ENCODE results near the gene LDB1. TPM values are rescaled to one million over a fixed set of nuclear protein-coding genes. Genes with fewer than 3 reads are reported as not detected.

The LDB1 gene
- total and polyA plus RNA-seq, 10 of the 15 experiments (the other 5 are each of a cell fraction or from before 2014, with no cell fraction given): 1.7 to 71.5 (median 36.9) TPM

- no peak for TF ChIP-seq KAT2A (conservative IDR thresholded peaks at IDR 0.05; ENCODE audit: control insufficient read depth, low read depth, low read length)
- TF ChIP-seq ZNF592 (IDR thresholded peaks at IDR 0.05): no peak
- TF ChIP-seq ZNF384 (IDR thresholded peaks at IDR 0.05; ENCODE audit: borderline replicate concordance, low read depth, low read length): no peak
- no peak for TF ChIP-seq SUPT20H (IDR thresholded peaks at IDR 0.05; ENCODE audit: borderline replicate concordance, control insufficient read depth, low read depth, low read length)
- TF ChIP-seq WRNIP1 (IDR thresholded peaks at IDR 0.05; ENCODE audit: borderline replicate concordance, low read depth, low read length): no peak
- TF ChIP-seq REST (IDR thresholded peaks at IDR 0.05; ENCODE audit: low read depth, low read length): no peak
- TF ChIP-seq KLF5 (IDR thresholded peaks at IDR 0.05; ENCODE audit: partially characterized antibody): peak; percentile 24
- TF ChIP-seq FOXM1 (IDR thresholded peaks at IDR 0.05; ENCODE audit: low read depth, low read length): no peak
- no peak for TF ChIP-seq BCL11A (IDR thresholded peaks at IDR 0.05; ENCODE audit: low read depth, low read length)
- TF ChIP-seq ELK1 (IDR thresholded peaks at IDR 0.05; ENCODE audit: low read depth, low read length): peak; percentile 56; the same call in 1 of the 2 replicates
- no peak for TF ChIP-seq ZNF217 (IDR thresholded peaks at IDR 0.05)
- peak; percentile 100 for TF ChIP-seq HCFC1 (IDR thresholded peaks at IDR 0.05; ENCODE audit: low read length)
- peak; percentile 68 for TF ChIP-seq ATF7 (IDR thresholded peaks at IDR 0.05; ENCODE audit: low read depth)
- peak; percentile 80 for TF ChIP-seq SMAD5 (IDR thresholded peaks at IDR 0.05; ENCODE audit: low read depth)
- no peak for TF ChIP-seq STAT3 (IDR thresholded peaks at IDR 0.05; ENCODE audit: low read depth, low read length)
- TF ChIP-seq BCLAF1 (IDR thresholded peaks at IDR 0.05): no peak
- peak; percentile 36; the same call in 1 of the 2 replicates for TF ChIP-seq SPI1 (IDR thresholded peaks at IDR 0.05; ENCODE audit: borderline replicate concordance, insufficient read depth, low read depth, low read length)
- TF ChIP-seq TCF7 (IDR thresholded peaks at IDR 0.05; ENCODE audit: borderline replicate concordance): no peak
Observed at GRCh38 chr10:102132563-102133372, 12.6 kb upstream of the LDB1 start, which contains the start of gene PPRC1 (continued).

Measured in GM12878 (cell line).